Activated CD8-positive, alpha-beta memory T cell treated with anti-CD3 and anti-CD28 coated beads, Interleukin-2, amount 50 U/mL, for 24 hours (primary cell): ENCODE results near the gene PCDHA11.

Experiments used
- DNase-seq: peaks from one replicate; pipeline ENCODE4 v3.0.0-alpha.2; 2020; ENCODE audit errors: extremely low read depth

Gene PCDHA11

DNA sequence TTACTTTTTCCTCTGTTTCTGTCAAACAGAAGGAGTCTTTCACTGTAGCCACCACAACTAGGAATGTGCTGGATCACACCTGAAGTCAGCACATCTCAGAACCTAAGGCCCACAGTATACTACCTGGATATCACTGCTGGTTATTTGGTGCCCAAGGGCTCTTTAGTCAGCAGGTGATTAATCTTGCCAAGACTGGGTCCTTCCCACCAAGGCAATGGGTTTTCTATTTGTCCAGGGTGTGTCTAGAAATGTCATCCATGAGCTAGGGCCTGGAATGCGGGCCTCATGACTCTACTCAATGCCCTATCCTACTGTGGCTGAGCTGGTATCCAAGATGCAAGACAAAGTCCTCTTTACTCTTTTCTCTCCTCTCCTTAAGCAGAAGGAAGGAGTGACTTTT is 47.6 kb downstream of the PCDHA11 start:
- DNase-seq = no peak
